Fibroblast of lung (primary cell): Measurements from ENCODE around the gene C3. TPM values are rescaled to one million over a fixed set of nuclear protein-coding genes. Genes with fewer than 3 reads are reported as not detected.
A peak's percentile ranks its signal among the peaks of the same experiment; 100 is the strongest.

ENCODE experiments used
- DNase-seq, 2 donors: peaks; one replicate each; pipeline versions ENCODE4 v3.0.0 to v3.0.0-alpha.2; 2010; ENCODE audit warnings: low read depth in 2 of 2
- H2AFZ ChIP-seq: 2 replicates; pipeline ENCODE4 v1.5.1; 2012; ENCODE audit warnings: low read length, control low read depth, inconsistent platforms
- H3K27ac ChIP-seq: 2 replicates; pipeline ENCODE4 v1.5.1; 2011; ENCODE audit warnings: low read length, control low read depth; ENCODE audit not compliant: insufficient read depth
- H3K27me3 ChIP-seq: 2 replicates; pipeline ENCODE4 v1.5.1; 2011; ENCODE audit warnings: mild to moderate bottlenecking, low read length; ENCODE audit not compliant: control insufficient read depth, insufficient read depth
- H3K36me3 ChIP-seq: 2 replicates; pipeline ENCODE4 v1.5.1; 2011; ENCODE audit warnings: low read length; ENCODE audit not compliant: control insufficient read depth, insufficient read depth
- H3K4me1 ChIP-seq: 2 replicates; pipeline ENCODE4 v1.5.1; 2011; ENCODE audit warnings: low read length; ENCODE audit not compliant: control insufficient read depth, insufficient read depth; ENCODE audit errors: extremely low read depth
- H3K4me2 ChIP-seq: 2 replicates; pipeline ENCODE4 v1.5.1; 2011; ENCODE audit warnings: low read length, control low read depth; ENCODE audit not compliant: insufficient read depth; ENCODE audit errors: extremely low read depth
- H3K4me3 ChIP-seq, 4 experiments: fragments of 200-600 bp in 1 of 4; sonication (generic) in 1 of 4; replicated peaks in 1 of 4; 2 replicates each; pipeline ENCODE4 v1.5.1; 2011 to 2016; ENCODE audit warnings: low read length in 4 of 4, low read depth in 3 of 4, mild to moderate bottlenecking in 3 of 4, control low read depth in 2 of 4, inconsistent platforms in 1 of 4, mixed read lengths in 1 of 4; ENCODE audit not compliant: insufficient read depth in 1 of 4; ENCODE audit errors: control extremely low read depth in 1 of 4
- H3K79me2 ChIP-seq: 2 replicates; pipeline ENCODE4 v1.5.1; 2012; ENCODE audit warnings: mild to moderate bottlenecking, low read length, inconsistent platforms; ENCODE audit not compliant: control insufficient read depth, insufficient read depth
- H3K9ac ChIP-seq: 2 replicates; pipeline ENCODE4 v1.5.1; 2011; ENCODE audit warnings: mild to moderate bottlenecking, low read length, control low read depth; ENCODE audit not compliant: insufficient read depth
- H3K9me3 ChIP-seq: 2 replicates; pipeline ENCODE4 v1.5.1; 2012; ENCODE audit warnings: low read depth, low read length; ENCODE audit not compliant: control insufficient read depth, insufficient read depth
- H4K20me1 ChIP-seq: 2 replicates; pipeline ENCODE4 v1.5.1; 2011; ENCODE audit warnings: low read length; ENCODE audit not compliant: control insufficient read depth, insufficient read depth; ENCODE audit errors: extremely low read depth
- EZH2 ChIP-seq: IDR thresholded peaks from 2 replicates; pipeline ENCODE4 v1.5.1; 2012; ENCODE audit warnings: low read length, control low read depth, mild to moderate bottlenecking; ENCODE audit errors: missing control alignments
- polyA minus RNA-seq: library from RNA; depleted of rRNA, polyadenylated mRNA; stranded (reverse); fragments of >200 nt; gene quantifications from 2 replicates; pipeline ENCODE4 v1.2.3, GENCODE V29; 2011; ENCODE audit warnings: low replicate concordance
- polyA plus RNA-seq, 2 donors: library from polyadenylated mRNA; depleted of rRNA in 1 of 2; stranded (reverse) in 1 of 2; unstranded in 1 of 2; fragments of >200 nt; gene quantifications; 2 replicates each; pipeline ENCODE4 v1.2.1, GENCODE V29; 2011 to 2012; ENCODE audit warnings: missing spikeins in 1 of 2
- total RNA-seq: library from RNA; depleted of rRNA; stranded (reverse); fragments of >200 nt; gene quantifications from 2 replicates; pipeline ENCODE4 v1.2.1, GENCODE V29; 2014
- TF ChIP-seq, protein P1 (sequence below), 2 donors: IDR thresholded peaks in 1 of 2; conservative IDR thresholded peaks in 1 of 2; 1 replicate in 1 of 2; 2 replicates in 1 of 2; pipeline ENCODE4 v1.5.1; 2011 to 2012; ENCODE audit warnings: low read length in 2 of 2, control low read depth in 1 of 2, inconsistent platforms in 1 of 2, low read depth in 1 of 2, mild to moderate bottlenecking in 1 of 2

Gene C3
- 1.2 and 27.0 TPM in 2 replicates for total RNA-seq
- 1.2 and 2.5 TPM in 2 replicates for polyA plus RNA-seq
- 2.6 and 2.8 TPM in 2 replicates for polyA plus RNA-seq (2012)
- polyA minus RNA-seq: 15.2 and 19.5 TPM in 2 replicates

GRCh38 chr19:6720369-6721137 is at the start of gene C3:
TSS of gene C3 (minus strand) at chr19:6720650. CDS start at chr19:6720589, 61 bp downstream.
- no peaks in the 10 kb centered on the region for H3K9me3 ChIP-seq
- no peak within 1 kb of the TSS for H3K4me2 ChIP-seq
- no peak within 1 kb of the TSS for H3K27ac ChIP-seq
- H3K79me2 ChIP-seq: no peaks in the 10 kb centered on the region
- peak in 1 of 2 donors; percentile 36 for DNase-seq
- H3K9ac ChIP-seq: no peak within 1 kb of the TSS
- H3K27me3 ChIP-seq: no peaks in the 10 kb centered on the region
- H3K4me1 ChIP-seq: no peaks in the 10 kb centered on the region
- peak within 1 kb of the TSS in 1 of 4 experiments; percentile 37 for H3K4me3 ChIP-seq
- TF ChIP-seq EZH2: no peak
- TF ChIP-seq, protein P1, sequence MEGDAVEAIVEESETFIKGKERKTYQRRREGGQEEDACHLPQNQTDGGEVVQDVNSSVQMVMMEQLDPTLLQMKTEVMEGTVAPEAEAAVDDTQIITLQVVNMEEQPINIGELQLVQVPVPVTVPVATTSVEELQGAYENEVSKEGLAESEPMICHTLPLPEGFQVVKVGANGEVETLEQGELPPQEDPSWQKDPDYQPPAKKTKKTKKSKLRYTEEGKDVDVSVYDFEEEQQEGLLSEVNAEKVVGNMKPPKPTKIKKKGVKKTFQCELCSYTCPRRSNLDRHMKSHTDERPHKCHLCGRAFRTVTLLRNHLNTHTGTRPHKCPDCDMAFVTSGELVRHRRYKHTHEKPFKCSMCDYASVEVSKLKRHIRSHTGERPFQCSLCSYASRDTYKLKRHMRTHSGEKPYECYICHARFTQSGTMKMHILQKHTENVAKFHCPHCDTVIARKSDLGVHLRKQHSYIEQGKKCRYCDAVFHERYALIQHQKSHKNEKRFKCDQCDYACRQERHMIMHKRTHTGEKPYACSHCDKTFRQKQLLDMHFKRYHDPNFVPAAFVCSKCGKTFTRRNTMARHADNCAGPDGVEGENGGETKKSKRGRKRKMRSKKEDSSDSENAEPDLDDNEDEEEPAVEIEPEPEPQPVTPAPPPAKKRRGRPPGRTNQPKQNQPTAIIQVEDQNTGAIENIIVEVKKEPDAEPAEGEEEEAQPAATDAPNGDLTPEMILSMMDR (conservative IDR thresholded peaks at IDR 0.05 in 1 of 2, IDR thresholded peaks at IDR 0.05 in 1 of 2; ENCODE audit: low read depth in 1 of 2, low read length in 2 of 2): no peak
- no peaks in the 10 kb centered on the region for H4K20me1 ChIP-seq
- H2AFZ ChIP-seq: no peak within 1 kb of the TSS
- no peaks in the 10 kb centered on the region for H3K36me3 ChIP-seq

GRCh38 chr19:6769006-6769619 is 48.7 kb upstream of the C3 start:
- Histone ChIP-seq H3K4me2 (no peak overlapping the region), H3K79me2 (no peaks in the 10 kb centered on the region), H3K9me3 (no peaks in the 10 kb centered on the region), H3K36me3 (no peaks in the 10 kb centered on the region), H4K20me1 (no peaks in the 10 kb centered on the region), H3K9ac (no peak overlapping the region), H3K27me3 (no peaks in the 10 kb centered on the region), H3K27ac (no peak overlapping the region), H3K4me3 (no peak overlapping the region), H2AFZ (no peak overlapping the region), H3K4me1 (no peaks in the 10 kb centered on the region)
- DNase-seq: peak in 1 of 2 donors; percentile 47
- no peak for TF ChIP-seq EZH2
- TF ChIP-seq, protein P1 (conservative IDR thresholded peaks at IDR 0.05 in 1 of 2, IDR thresholded peaks at IDR 0.05 in 1 of 2; ENCODE audit: low read depth in 1 of 2, low read length in 2 of 2): peak in 1 of 2 donors; percentile 24

- no peak overlapping the region for H3K27ac ChIP-seq
- no peaks in the 10 kb centered on the region for H3K36me3 ChIP-seq
- no peak overlapping the region for H3K9ac ChIP-seq
- H3K4me1 ChIP-seq: no peaks in the 10 kb centered on the region
- no peaks in the 10 kb centered on the region for H3K9me3 ChIP-seq
- no peak for TF ChIP-seq EZH2
- TF ChIP-seq, protein P1 (conservative IDR thresholded peaks at IDR 0.05 in 1 of 2, IDR thresholded peaks at IDR 0.05 in 1 of 2; ENCODE audit: low read depth in 1 of 2, low read length in 2 of 2): no peak
- H3K27me3 ChIP-seq: no peaks in the 10 kb centered on the region
- H4K20me1 ChIP-seq: no peaks in the 10 kb centered on the region
- H3K4me3 ChIP-seq: no peak overlapping the region
- H3K4me2 ChIP-seq: no peak overlapping the region
- no peak for DNase-seq
- H3K79me2 ChIP-seq: no peaks in the 10 kb centered on the region
- H2AFZ ChIP-seq: no peak overlapping the region
These were observed 47.9 kb upstream of the C3 start for GRCh38 chr19:6768236-6768785.
